GM12892 (cell line): ENCODE measurements around the gene ABHD12.

Source experiments
- DNase-seq: peaks from one replicate; pipeline ENCODE4 v3.0.0; 2011; ENCODE audit not compliant: insufficient read length
- FAIRE-seq: peaks from 2 replicates; lab custom pipeline; 2011; peaks lifted over from hg19 to GRCh38; lab: Jason Lieb, UNC
- POLR2A ChIP-seq: IDR thresholded peaks from 2 replicates; pipeline ENCODE4 v1.6.1; 2011; ENCODE audit warnings: low read depth, low read length, control low read depth
- POLR2AphosphoS5 ChIP-seq: IDR thresholded peaks from 2 replicates; pipeline ENCODE4 v1.6.1; 2011; ENCODE audit warnings: low read depth, low read length, control low read depth
- TAF1 ChIP-seq: IDR thresholded peaks from 2 replicates; pipeline ENCODE4 v1.6.1; 2011; ENCODE audit warnings: low read depth, mild to moderate bottlenecking, control low read depth, low read length, borderline replicate concordance

The ABHD12 gene

GRCh38 chr20:25324412-25324811 lies 66.2 kb downstream of the ABHD12 start:
- DNase-seq (no peak), FAIRE-seq (no peak)
- no peak for TF ChIP-seq POLR2A
- no peak for TF ChIP-seq POLR2AphosphoS5
- TF ChIP-seq TAF1: no peak

GRCh38 chr20:25323496-25324246 lies 67.0 kb downstream of the ABHD12 start:
- DNase-seq: no peak
- TF ChIP-seq POLR2AphosphoS5 (no peak), POLR2A (no peak), TAF1 (no peak)
- FAIRE-seq: no peak

- FAIRE-seq (no peak), DNase-seq (no peak)
- TF ChIP-seq POLR2A (no peak), POLR2AphosphoS5 (no peak), TAF1 (no peak)
These were observed 68.6 kb downstream of the ABHD12 start for GRCh38 chr20:25321991-25322390.

GRCh38 chr20:25321262-25321831 lies 69.3 kb downstream of the ABHD12 start:
- DNase-seq (no peak), FAIRE-seq (no peak)
- no peak for TF ChIP-seq TAF1

GRCh38 chr20:25320035-25320800 lies 70.4 kb downstream of the ABHD12 start:
- FAIRE-seq (no peak), DNase-seq (no peak)
- TF ChIP-seq TAF1 (no peak), POLR2AphosphoS5 (no peak), POLR2A (no peak)

- FAIRE-seq (no peak), DNase-seq (no peak)
- TF ChIP-seq TAF1: no peak
- no peak for TF ChIP-seq POLR2AphosphoS5
- no peak for TF ChIP-seq POLR2A
These were observed 71.2 kb downstream of the ABHD12 start for GRCh38 chr20:25319241-25320034.

- DNase-seq: peak; percentile 66
- peak; percentile 95 for FAIRE-seq
- peak; percentile 46; the same call in 1 of the 2 replicates for TF ChIP-seq TAF1
- TF ChIP-seq POLR2AphosphoS5: peak; percentile 72
- peak; percentile 73 for TF ChIP-seq POLR2A
These were observed 72.0 kb downstream of the ABHD12 start for GRCh38 chr20:25318471-25319240.

GRCh38 chr20:25317351-25318075 lies 73.1 kb downstream of the ABHD12 start:
- DNase-seq (no peak), FAIRE-seq (peak; percentile 17)
- TF ChIP-seq TAF1 (no peak), POLR2A (no peak), POLR2AphosphoS5 (no peak)

- FAIRE-seq: no peak
- TF ChIP-seq POLR2A: no peak
- TF ChIP-seq POLR2AphosphoS5: no peak
- TF ChIP-seq TAF1: no peak
- DNase-seq: no peak
These were observed 74.0 kb downstream of the ABHD12 start for GRCh38 chr20:25316506-25317190.
